WERI-Rb-1 (cell line): Measurements from ENCODE around the gene SULT1E1.

Experiments used
- DNase-seq: peaks from one replicate; pipeline ENCODE4 v3.0.0-alpha.2; 2020
- H3K27ac ChIP-seq: fragments of 250-450 bp; sonication (Bioruptor Pico); 2 replicates; pipeline ENCODE4 v1.5.1; 2020; ENCODE audit warnings: mild to moderate bottlenecking, moderate library complexity
- H3K27me3 ChIP-seq: fragments of 250-450 bp; sonication (Bioruptor Pico); 2 replicates; pipeline ENCODE4 v1.5.1; 2021; ENCODE audit warnings: mild to moderate bottlenecking, low read depth, moderate library complexity; ENCODE audit not compliant: insufficient read depth, severe bottlenecking
- H3K36me3 ChIP-seq: fragments of 250-450 bp; sonication (Bioruptor Pico); 2 replicates; pipeline ENCODE4 v1.5.1; 2020; ENCODE audit warnings: mild to moderate bottlenecking, moderate library complexity
- H3K4me3 ChIP-seq: 2 replicates; pipeline ENCODE4 v1.5.1; 2011; ENCODE audit warnings: low read depth, mild to moderate bottlenecking, control low read depth, low read length
- H3K9me3 ChIP-seq: fragments of 250-450 bp; sonication (Bioruptor Pico); 2 replicates; pipeline ENCODE4 v1.5.1; 2021; ENCODE audit warnings: mild to moderate bottlenecking, moderate library complexity; ENCODE audit not compliant: severe bottlenecking
- CTCF ChIP-seq: IDR thresholded peaks from 2 replicates; pipeline ENCODE4 v1.5.1; 2011; ENCODE audit warnings: low read depth, mild to moderate bottlenecking, control low read depth, inconsistent platforms, low read length

SULT1E1 gene

GRCh38 chr4:69860052-69860451 is at the start of gene SULT1E1:
SULT1E1 (minus strand) TSS chr4:69860145; CDS start chr4:69857644, 2,501 bp downstream.
- H3K9me3 ChIP-seq, result no peaks in the 10 kb centered on the region
- no peaks in the 10 kb centered on the region for H3K36me3 ChIP-seq
- H3K27ac ChIP-seq, result no peak within 1 kb of the TSS
- H3K4me3 ChIP-seq, result no peak within 1 kb of the TSS
- no peak for DNase-seq
- TF ChIP-seq CTCF, result no peak
- H3K27me3 ChIP-seq, result no peaks in the 10 kb centered on the region

GRCh38 chr4:69909195-69909594 is 49.2 kb upstream of the SULT1E1 start:
- H3K27ac ChIP-seq, result no peak overlapping the region
- no peak for DNase-seq
- H3K9me3 ChIP-seq, result no peaks in the 10 kb centered on the region
- H3K27me3 ChIP-seq, result no peaks in the 10 kb centered on the region
- H3K4me3 ChIP-seq, result no peak overlapping the region
- H3K36me3 ChIP-seq, result no peaks in the 10 kb centered on the region
- no peak for TF ChIP-seq CTCF

GRCh38 chr4:69907151-69907550 is 47.2 kb upstream of the SULT1E1 start:
- Histone ChIP-seq H3K36me3 (no peaks in the 10 kb centered on the region), H3K27me3 (no peaks in the 10 kb centered on the region), H3K27ac (no peak overlapping the region), H3K9me3 (no peaks in the 10 kb centered on the region), H3K4me3 (no peak overlapping the region)
- no peak for DNase-seq
- TF ChIP-seq CTCF, result no peak

- H3K27ac ChIP-seq, result no peak overlapping the region
- 0 out of 2 replicates have a peak, but pooled peaks have one; percentile 10 for TF ChIP-seq CTCF
- no peak overlapping the region for H3K4me3 ChIP-seq
- H3K27me3 ChIP-seq, result no peaks in the 10 kb centered on the region
- no peaks in the 10 kb centered on the region for H3K36me3 ChIP-seq
- no peak for DNase-seq
- H3K9me3 ChIP-seq, result no peaks in the 10 kb centered on the region
Measured at GRCh38 chr4:69896530-69897116, 36.7 kb upstream of the SULT1E1 start.

- no peaks in the 10 kb centered on the region for H3K9me3 ChIP-seq
- no peaks in the 10 kb centered on the region for H3K36me3 ChIP-seq
- DNase-seq, result no peak
- no peaks in the 10 kb centered on the region for H3K27me3 ChIP-seq
- no peak overlapping the region for H3K4me3 ChIP-seq
- no peak for TF ChIP-seq CTCF
- H3K27ac ChIP-seq, result no peak overlapping the region
Measured at GRCh38 chr4:69894721-69895120, 34.8 kb upstream of the SULT1E1 start.

- no peaks in the 10 kb centered on the region for H3K9me3 ChIP-seq
- no peak overlapping the region for H3K27ac ChIP-seq
- DNase-seq, result no peak
- H3K4me3 ChIP-seq, result no peak overlapping the region
- H3K27me3 ChIP-seq, result no peaks in the 10 kb centered on the region
- no peaks in the 10 kb centered on the region for H3K36me3 ChIP-seq
- TF ChIP-seq CTCF, result no peak
Measured at GRCh38 chr4:69894186-69894585, 34.2 kb upstream of the SULT1E1 start.
